ENCODE data around the gene BPIFB1. TPM values are rescaled to one million over a fixed set of nuclear protein-coding genes. Genes with fewer than 3 reads are reported as not detected.

BPIFB1 gene
- total and polyA plus RNA-seq, 9 of the 15 experiments (the other 6 are each of a cell fraction or from before 2014, with no cell fraction given) = not detected

- TF ChIP-seq NR2C1 (IDR thresholded peaks at IDR 0.05) (no peak), NR2C1 (tag; IDR thresholded peaks at IDR 0.05) (no peak), HMG20B (CRISPR knock-in tag; IDR thresholded peaks at IDR 0.05) (no peak), ZNF280A (IDR thresholded peaks at IDR 0.05; ENCODE audit: low read depth, partially characterized antibody) (no peak), CHD2 (IDR thresholded peaks at IDR 0.05; ENCODE audit: low read depth, low read length) (no peak), WHSC1 (IDR thresholded peaks at IDR 0.05; ENCODE audit: low read length) (no peak), ZNF224 (CRISPR knock-in tag; IDR thresholded peaks at IDR 0.05) (no peak)
- TF ChIP-seq, protein P1, sequence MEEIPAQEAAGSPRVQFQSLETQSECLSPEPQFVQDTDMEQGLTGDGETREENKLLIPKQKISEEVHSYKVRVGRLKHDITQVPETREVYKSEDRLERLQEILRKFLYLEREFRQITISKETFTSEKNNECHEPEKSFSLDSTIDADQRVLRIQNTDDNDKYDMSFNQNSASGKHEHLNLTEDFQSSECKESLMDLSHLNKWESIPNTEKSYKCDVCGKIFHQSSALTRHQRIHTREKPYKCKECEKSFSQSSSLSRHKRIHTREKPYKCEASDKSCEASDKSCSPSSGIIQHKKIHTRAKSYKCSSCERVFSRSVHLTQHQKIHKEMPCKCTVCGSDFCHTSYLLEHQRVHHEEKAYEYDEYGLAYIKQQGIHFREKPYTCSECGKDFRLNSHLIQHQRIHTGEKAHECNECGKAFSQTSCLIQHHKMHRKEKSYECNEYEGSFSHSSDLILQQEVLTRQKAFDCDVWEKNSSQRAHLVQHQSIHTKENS (CRISPR knock-in tag; IDR thresholded peaks at IDR 0.05) = no peak
Observed at GRCh38 chr20:33352258-33353012, 69.4 kb downstream of the BPIFB1 start (continued).

GRCh38 chr20:33353013-33353402 lies 70.0 kb downstream of the BPIFB1 start:
- BruUV-seq (replicated peaks) = no TSS peak
- ChIA-PET CTCF (ENCODE audit: low intra/inter-chr PET ratio) (no interaction called here), POLR2A (no interaction called here)
- H3K27ac ChIP-seq (ENCODE audit: extremely low read depth, low read depth, low read length) = no peak overlapping the region
- H3K4me2 ChIP-seq (ENCODE audit: insufficient read depth, low read length) = no peak overlapping the region
- no peaks in the 10 kb centered on the region for H3K9me1 ChIP-seq (ENCODE audit: control insufficient read depth, insufficient read depth, low read length)
- no peaks in the 10 kb centered on the region for H3K27me3 ChIP-seq (ENCODE audit: control insufficient read depth in 2 of 2, insufficient read depth in 2 of 2, low read length in 2 of 2)
- H2AFZ ChIP-seq (ENCODE audit: low read depth, low read length) = no peak overlapping the region
- no peaks in the 10 kb centered on the region; a peak in 1 of 5 replicates for H3K4me1 ChIP-seq (replicated peaks in 1 of 2; ENCODE audit: control insufficient read depth in 2 of 2, insufficient read depth in 2 of 2, low read length in 2 of 2)
- H3K4me3 ChIP-seq = no peak overlapping the region
- H3K36me3 ChIP-seq (ENCODE audit: control insufficient read depth, insufficient read depth, low read length) = peaks cover 11% of the 10 kb centered on the region
- H3K9me3 ChIP-seq (replicated peaks; ENCODE audit: control insufficient read depth, insufficient read depth, low read depth, low read length) = no peaks in the 10 kb centered on the region
- TF ChIP-seq ZNF354B (CRISPR knock-in tag; IDR thresholded peaks at IDR 0.05) (no peak), HNRNPLL (IDR thresholded peaks at IDR 0.05; ENCODE audit: low read depth, low read length, poor library complexity, severe bottlenecking) (no peak), BRD9 (IDR thresholded peaks at IDR 0.05; ENCODE audit: low read depth, partially characterized antibody) (no peak), ZNF778 (CRISPR knock-in tag; IDR thresholded peaks at IDR 0.05) (no peak), ATF3 (IDR thresholded peaks at IDR 0.05) (peak; percentile 29; the same call in 1 of the 2 replicates), ATF3 (CRISPR knock-in tag; conservative IDR thresholded peaks at IDR 0.05) (no peak), POU5F1 (IDR thresholded peaks at IDR 0.05; ENCODE audit: borderline replicate concordance, low read depth, low read length, partially characterized antibody) (no peak), MCM2 (IDR thresholded peaks at IDR 0.05; ENCODE audit: low read depth) (no peak)
- TF ChIP-seq, protein P2, sequence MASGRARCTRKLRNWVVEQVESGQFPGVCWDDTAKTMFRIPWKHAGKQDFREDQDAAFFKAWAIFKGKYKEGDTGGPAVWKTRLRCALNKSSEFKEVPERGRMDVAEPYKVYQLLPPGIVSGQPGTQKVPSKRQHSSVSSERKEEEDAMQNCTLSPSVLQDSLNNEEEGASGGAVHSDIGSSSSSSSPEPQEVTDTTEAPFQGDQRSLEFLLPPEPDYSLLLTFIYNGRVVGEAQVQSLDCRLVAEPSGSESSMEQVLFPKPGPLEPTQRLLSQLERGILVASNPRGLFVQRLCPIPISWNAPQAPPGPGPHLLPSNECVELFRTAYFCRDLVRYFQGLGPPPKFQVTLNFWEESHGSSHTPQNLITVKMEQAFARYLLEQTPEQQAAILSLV (tag; IDR thresholded peaks at IDR 0.05) = no peak
- H4K20me1 ChIP-seq (replicated peaks; ENCODE audit: control insufficient read depth, insufficient read depth, low read length) = no peaks in the 10 kb centered on the region
- ATAC-seq = no peak
- in situ Hi-C loops (cut with MboI) = no loop called here
- no peak overlapping the region for H3K9ac ChIP-seq (ENCODE audit: insufficient read depth in 1 of 2, low read depth in 2 of 2, low read length in 2 of 2)
- FAIRE-seq = no peak
- no peaks in the 10 kb centered on the region for H3K79me2 ChIP-seq (ENCODE audit: control insufficient read depth, insufficient read depth, low read length)
- no peak for DNase-seq (ENCODE audit: extremely low read depth in 1 of 4, low spot score in 3 of 4)
- intact Hi-C loops (cut with micrococcal nuclease) = no loop called here
- 75% methylated on average over 4 of the region's 4 CpGs for WGBS (ENCODE audit: insufficient coverage, low coverage, missing lambda C conversion rate)

Data from K562 (cell line).